Measurements from ENCODE around the gene CACHD1.
A peak's percentile ranks its signal among the peaks of the same experiment; 100 is the strongest.

The CACHD1 gene

GRCh38 chr1:64523413-64524337 is 53.7 kb downstream of the CACHD1 start:
- DNase-seq (ENCODE audit: low spot score): no peak

GRCh38 chr1:64524614-64525013 is 54.7 kb downstream of the CACHD1 start:
- no peak for DNase-seq (ENCODE audit: low spot score)

- DNase-seq (ENCODE audit: low spot score): no peak
Measured at GRCh38 chr1:64525116-64525686, 55.3 kb downstream of the CACHD1 start.

GRCh38 chr1:64526312-64526711 is 56.4 kb downstream of the CACHD1 start:
- no peak for DNase-seq (ENCODE audit: low spot score)

- no peak for DNase-seq (ENCODE audit: low spot score)
Measured at GRCh38 chr1:64527165-64527564, 57.2 kb downstream of the CACHD1 start.

GRCh38 chr1:64527786-64528185 is 57.9 kb downstream of the CACHD1 start:
- DNase-seq (ENCODE audit: low spot score): no peak

- DNase-seq (ENCODE audit: low spot score): no peak
Measured at GRCh38 chr1:64530969-64531692, 61.2 kb downstream of the CACHD1 start.

- no peak for DNase-seq (ENCODE audit: low spot score)
Measured at GRCh38 chr1:64532646-64533045, 62.7 kb downstream of the CACHD1 start.

- no peak for DNase-seq (ENCODE audit: low spot score)
Measured at GRCh38 chr1:64535938-64536835, 66.3 kb downstream of the CACHD1 start.

- no peak for DNase-seq (ENCODE audit: low spot score)
Measured at GRCh38 chr1:64536836-64537490, 67.0 kb downstream of the CACHD1 start.

- DNase-seq (ENCODE audit: low spot score): no peak
Measured at GRCh38 chr1:64537942-64538341, 68.0 kb downstream of the CACHD1 start.

GRCh38 chr1:64538389-64538788 is 68.5 kb downstream of the CACHD1 start:
- no peak for DNase-seq (ENCODE audit: low spot score)

- no peak for DNase-seq (ENCODE audit: low spot score)
Measured at GRCh38 chr1:64539289-64539688, 69.4 kb downstream of the CACHD1 start.

GRCh38 chr1:64539781-64540218 is 69.9 kb downstream of the CACHD1 start:
- DNase-seq (ENCODE audit: low spot score): no peak

- no peak for DNase-seq (ENCODE audit: low spot score)
Measured at GRCh38 chr1:64540265-64540791, 70.4 kb downstream of the CACHD1 start.

GRCh38 chr1:64542118-64542517 is 72.2 kb downstream of the CACHD1 start:
- DNase-seq (ENCODE audit: low spot score): no peak

- no peak for DNase-seq (ENCODE audit: low spot score)
Measured at GRCh38 chr1:64543831-64544230, 73.9 kb downstream of the CACHD1 start.

- DNase-seq (ENCODE audit: low spot score): peak; percentile 7
Measured at GRCh38 chr1:64545118-64545843, 75.4 kb downstream of the CACHD1 start.

- no peak for DNase-seq (ENCODE audit: low spot score)
Measured at GRCh38 chr1:64546013-64546412, 76.1 kb downstream of the CACHD1 start.

Measured in CD4-positive, alpha-beta T cell treated with Interleukin-15 for 4 hours (primary cell).